ENCODE measurements around the gene ZFPM1. TPM values are rescaled to one million over a fixed set of nuclear protein-coding genes. Genes with fewer than 3 reads are reported as not detected.

Gene ZFPM1
- total RNA-seq, 2 experiments from 2014 or later, result 2.1 to 14.2 TPM

- Histone ChIP-seq H3K4me2 (ENCODE audit: low read length) (no peak overlapping the region), H3K4me3 (ENCODE audit: low read depth, low read length, poor library complexity, severe bottlenecking) (no peak overlapping the region), H3K4me1 (ENCODE audit: insufficient read depth, low read length, poor library complexity, severe bottlenecking) (no peaks in the 10 kb centered on the region), H3K9me2 (ENCODE audit: insufficient read depth, low read length) (no peaks in the 10 kb centered on the region), H3K36me3 (ENCODE audit: insufficient read depth, low read length) (no peaks in the 10 kb centered on the region), H3K79me2 (ENCODE audit: insufficient read depth, low read depth, low read length) (no peaks in the 10 kb centered on the region), H2AFZ (ENCODE audit: low read length) (no peak overlapping the region), H4K20me1 (ENCODE audit: insufficient read depth, low read length) (no peaks in the 10 kb centered on the region), H3K27ac (ENCODE audit: low read depth, low read length, poor library complexity, severe bottlenecking) (no peak overlapping the region), H3K9me3 (ENCODE audit: low read length) (no peaks in the 10 kb centered on the region)
- CTCF ChIA-PET (ENCODE audit: unreplicated experiment), result no interaction called here
- BruUV-seq (replicated peaks), result no TSS peak
- no peak for TF ChIP-seq CTCF (conservative IDR thresholded peaks at IDR 0.05; ENCODE audit: low read length)
- no peak for TF ChIP-seq EZH2phosphoT487 (IDR thresholded peaks at IDR 0.05; ENCODE audit: borderline replicate concordance, low read depth, low read length)
- intact Hi-C loops (cut with micrococcal nuclease; ENCODE audit: unreplicated experiment), result loop anchor here (5.0 kb wide), 1 partner anchor 193 kb away; no protein-coding TSS in a partner anchor
- DNase-seq (ENCODE audit: low spot score), result no peak
- POLR2A ChIA-PET, result no interaction called here
Measured at GRCh38 chr16:88439706-88440105, 13.4 kb upstream of the ZFPM1 start.

GRCh38 chr16:88440111-88440510 is 13.0 kb upstream of the ZFPM1 start:
- intact Hi-C loops (cut with micrococcal nuclease; ENCODE audit: unreplicated experiment), result loop anchor here (5.0 kb wide), 1 partner anchor 192 kb away; no protein-coding TSS in a partner anchor
- Histone ChIP-seq H4K20me1 (ENCODE audit: insufficient read depth, low read length) (no peaks in the 10 kb centered on the region), H3K9me2 (ENCODE audit: insufficient read depth, low read length) (no peaks in the 10 kb centered on the region), H3K36me3 (ENCODE audit: insufficient read depth, low read length) (no peaks in the 10 kb centered on the region), H3K9me3 (ENCODE audit: low read length) (no peaks in the 10 kb centered on the region), H3K4me3 (ENCODE audit: low read depth, low read length, poor library complexity, severe bottlenecking) (no peak overlapping the region), H2AFZ (ENCODE audit: low read length) (no peak overlapping the region), H3K4me1 (ENCODE audit: insufficient read depth, low read length, poor library complexity, severe bottlenecking) (no peaks in the 10 kb centered on the region), H3K79me2 (ENCODE audit: insufficient read depth, low read depth, low read length) (no peaks in the 10 kb centered on the region), H3K27ac (ENCODE audit: low read depth, low read length, poor library complexity, severe bottlenecking) (no peak overlapping the region), H3K4me2 (ENCODE audit: low read length) (no peak overlapping the region)
- POLR2A ChIA-PET, result no interaction called here
- TF ChIP-seq CTCF (conservative IDR thresholded peaks at IDR 0.05; ENCODE audit: low read length) (no peak), EZH2phosphoT487 (IDR thresholded peaks at IDR 0.05; ENCODE audit: borderline replicate concordance, low read depth, low read length) (no peak)
- BruUV-seq (replicated peaks), result no TSS peak
- CTCF ChIA-PET (ENCODE audit: unreplicated experiment), result no interaction called here
- no peak for DNase-seq (ENCODE audit: low spot score)

- no peak overlapping the region for H3K4me2 ChIP-seq (ENCODE audit: low read length)
- no peaks in the 10 kb centered on the region for H3K9me3 ChIP-seq (ENCODE audit: low read length)
- POLR2A ChIA-PET, result no interaction called here
- no peaks in the 10 kb centered on the region for H3K9me2 ChIP-seq (ENCODE audit: insufficient read depth, low read length)
- no peaks in the 10 kb centered on the region for H4K20me1 ChIP-seq (ENCODE audit: insufficient read depth, low read length)
- intact Hi-C loops (cut with micrococcal nuclease; ENCODE audit: unreplicated experiment), result loop anchor here (5.0 kb wide), 1 partner anchor 191 kb away; no protein-coding TSS in a partner anchor
- no peak overlapping the region for H3K4me3 ChIP-seq (ENCODE audit: low read depth, low read length, poor library complexity, severe bottlenecking)
- no peak for DNase-seq (ENCODE audit: low spot score)
- BruUV-seq (replicated peaks), result no TSS peak
- no peak for TF ChIP-seq CTCF (conservative IDR thresholded peaks at IDR 0.05; ENCODE audit: low read length)
- TF ChIP-seq EZH2phosphoT487 (IDR thresholded peaks at IDR 0.05; ENCODE audit: borderline replicate concordance, low read depth, low read length), result no peak
- no peak overlapping the region for H2AFZ ChIP-seq (ENCODE audit: low read length)
- H3K79me2 ChIP-seq (ENCODE audit: insufficient read depth, low read depth, low read length), result no peaks in the 10 kb centered on the region
- H3K4me1 ChIP-seq (ENCODE audit: insufficient read depth, low read length, poor library complexity, severe bottlenecking), result no peaks in the 10 kb centered on the region
- CTCF ChIA-PET (ENCODE audit: unreplicated experiment), result no interaction called here
- H3K27ac ChIP-seq (ENCODE audit: low read depth, low read length, poor library complexity, severe bottlenecking), result no peak overlapping the region
- no peaks in the 10 kb centered on the region for H3K36me3 ChIP-seq (ENCODE audit: insufficient read depth, low read length)
Measured at GRCh38 chr16:88440686-88441405, 12.2 kb upstream of the ZFPM1 start.

Measured in OCI-LY7 (cell line).